Loucy (cell line): Measurements from ENCODE around the gene GXYLT2.

ENCODE experiments used
- EZH2phosphoT487 ChIP-seq: fragments of 200-600 bp; IDR thresholded peaks from 2 replicates; pipeline ENCODE4 v1.6.1; 2018; ENCODE audit warnings: antibody characterized with exemption, mild to moderate bottlenecking, moderate library complexity, borderline replicate concordance
- TF ChIP-seq, protein P1 (sequence below): fragments of 200-600 bp; sonication (generic); conservative IDR thresholded peaks from 2 replicates; pipeline ENCODE4 v1.5.1; 2014; ENCODE audit warnings: mild to moderate bottlenecking, antibody characterized with exemption, low read length

DNA sequence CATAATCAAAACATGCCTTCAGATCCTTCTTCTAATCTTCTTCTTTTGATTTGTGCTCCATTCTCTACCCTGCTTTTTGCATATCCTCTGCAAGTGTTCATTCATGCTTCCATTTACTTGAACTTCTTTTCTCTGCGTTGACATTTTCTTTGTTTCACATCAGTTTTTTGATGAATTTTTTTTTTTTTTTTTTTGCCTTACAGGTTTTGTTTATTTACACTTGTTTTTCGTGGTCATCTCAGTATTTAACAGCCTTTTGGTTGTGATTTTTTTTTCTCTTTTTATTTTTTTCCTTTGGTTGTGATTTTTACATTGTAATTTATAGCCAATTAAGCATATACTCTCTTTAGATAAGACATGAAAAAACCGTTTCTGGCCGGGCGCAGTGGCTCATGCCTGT lies 27.8 kb upstream of the GXYLT2 start:
- TF ChIP-seq, protein P1, sequence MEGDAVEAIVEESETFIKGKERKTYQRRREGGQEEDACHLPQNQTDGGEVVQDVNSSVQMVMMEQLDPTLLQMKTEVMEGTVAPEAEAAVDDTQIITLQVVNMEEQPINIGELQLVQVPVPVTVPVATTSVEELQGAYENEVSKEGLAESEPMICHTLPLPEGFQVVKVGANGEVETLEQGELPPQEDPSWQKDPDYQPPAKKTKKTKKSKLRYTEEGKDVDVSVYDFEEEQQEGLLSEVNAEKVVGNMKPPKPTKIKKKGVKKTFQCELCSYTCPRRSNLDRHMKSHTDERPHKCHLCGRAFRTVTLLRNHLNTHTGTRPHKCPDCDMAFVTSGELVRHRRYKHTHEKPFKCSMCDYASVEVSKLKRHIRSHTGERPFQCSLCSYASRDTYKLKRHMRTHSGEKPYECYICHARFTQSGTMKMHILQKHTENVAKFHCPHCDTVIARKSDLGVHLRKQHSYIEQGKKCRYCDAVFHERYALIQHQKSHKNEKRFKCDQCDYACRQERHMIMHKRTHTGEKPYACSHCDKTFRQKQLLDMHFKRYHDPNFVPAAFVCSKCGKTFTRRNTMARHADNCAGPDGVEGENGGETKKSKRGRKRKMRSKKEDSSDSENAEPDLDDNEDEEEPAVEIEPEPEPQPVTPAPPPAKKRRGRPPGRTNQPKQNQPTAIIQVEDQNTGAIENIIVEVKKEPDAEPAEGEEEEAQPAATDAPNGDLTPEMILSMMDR, result no peak
- TF ChIP-seq EZH2phosphoT487, result no peak
